CD14-positive monocyte (primary cell): ENCODE measurements around the gene P4HB. TPM values are rescaled to one million over a fixed set of nuclear protein-coding genes. Genes with fewer than 3 reads are reported as not detected.

Source experiments
- DNase-seq, 3 donors: peaks; one replicate each; pipeline ENCODE4 v3.0.0-alpha.2; 2011 to 2022
- H2AFZ ChIP-seq: 2 replicates; pipeline ENCODE4 v1.6.0; 2012; ENCODE audit warnings: mild to moderate bottlenecking, low read depth, low read length, inconsistent platforms; ENCODE audit not compliant: insufficient read depth, poor library complexity, severe bottlenecking
- H3K27ac ChIP-seq, 2 donors: 1 replicate in 1 of 2; 2 replicates in 1 of 2; pipeline ENCODE4 v1.5.1; 2012 to 2013; ENCODE audit warnings: low read length in 2 of 2, control low read depth in 1 of 2, inconsistent platforms in 1 of 2, low read depth in 1 of 2, mild to moderate bottlenecking in 1 of 2
- H3K27me3 ChIP-seq, 2 donors: one replicate each; pipeline versions ENCODE4 v1.6.0 to v1.6.1; 2011 to 2013; ENCODE audit warnings: low read length in 2 of 2; ENCODE audit not compliant: control insufficient read depth in 2 of 2, insufficient read depth in 2 of 2
- H3K36me3 ChIP-seq, 2 donors: replicated peaks in 1 of 2; 1 replicate in 1 of 2; 2 replicates in 1 of 2; pipeline versions ENCODE4 v1.5.1 to v1.6.1; 2012 to 2013; ENCODE audit warnings: low read length in 2 of 2, control low read depth in 1 of 2, inconsistent platforms in 1 of 2, mild to moderate bottlenecking in 1 of 2; ENCODE audit not compliant: insufficient read depth in 2 of 2, control insufficient read depth in 1 of 2
- H3K4me1 ChIP-seq, 2 donors: 1 replicate in 1 of 2; 2 replicates in 1 of 2; pipeline versions ENCODE4 v1.5.1 to v1.6.1; 2012 to 2013; ENCODE audit warnings: low read length in 2 of 2, control low read depth in 1 of 2, inconsistent platforms in 1 of 2, mild to moderate bottlenecking in 1 of 2, moderate library complexity in 1 of 2; ENCODE audit not compliant: insufficient read depth in 2 of 2, control insufficient read depth in 1 of 2
- H3K4me2 ChIP-seq: replicated peaks from 2 replicates; pipeline ENCODE3; 2012; ENCODE audit warnings: low read length, moderate library complexity, mild to moderate bottlenecking; ENCODE audit not compliant: poor library complexity, severe bottlenecking; ENCODE audit errors: extremely low read depth
- H3K4me3 ChIP-seq, 3 experiments: fragments of 200-600 bp in 1 of 3; sonication (generic) in 1 of 3; replicated peaks in 1 of 3; 1 replicate in 2 of 3; 2 replicates in 1 of 3; pipeline ENCODE4 v1.5.1; 2011 to 2013; ENCODE audit warnings: low read length in 3 of 3, mild to moderate bottlenecking in 3 of 3, control low read depth in 2 of 3, low read depth in 2 of 3, inconsistent platforms in 1 of 3, moderate library complexity in 1 of 3
- H3K79me2 ChIP-seq: 2 replicates; pipeline ENCODE4 v1.6.0; 2012; ENCODE audit warnings: mild to moderate bottlenecking, control low read depth, inconsistent platforms, low read length, moderate library complexity; ENCODE audit not compliant: insufficient read depth
- H3K9ac ChIP-seq: 2 replicates; pipeline ENCODE4 v1.6.0; 2017; ENCODE audit warnings: low read length, mild to moderate bottlenecking; ENCODE audit not compliant: insufficient read depth, poor library complexity, severe bottlenecking
- H3K9me3 ChIP-seq, 2 donors: replicated peaks in 1 of 2; 1 replicate in 1 of 2; 2 replicates in 1 of 2; pipeline versions ENCODE4 v1.5.1 to v1.6.1; 2012 to 2013; ENCODE audit warnings: low read length in 2 of 2, control low read depth in 1 of 2; ENCODE audit not compliant: control insufficient read depth in 1 of 2, insufficient read depth in 1 of 2
- H4K20me1 ChIP-seq: 2 replicates; pipeline ENCODE4 v1.6.0; 2012; ENCODE audit warnings: mild to moderate bottlenecking, low read length, control low read depth, moderate library complexity; ENCODE audit not compliant: insufficient read depth
- H3K27ac Mint-ChIP-seq, 7 donors: one replicate each; pipeline ENCODE4 v1.8.0; 2020; ENCODE audit warnings: mild to moderate bottlenecking in 7 of 7, mixed read lengths in 7 of 7, moderate library complexity in 6 of 7, inconsistent platforms in 2 of 7
- H3K27me3 Mint-ChIP-seq, 3 donors: one replicate each; pipeline ENCODE4 v1.8.0; 2021 to 2022; ENCODE audit warnings: low read depth in 3 of 3, mild to moderate bottlenecking in 3 of 3, mixed read lengths in 3 of 3, moderate library complexity in 3 of 3, inconsistent platforms in 1 of 3
- H3K36me3 Mint-ChIP-seq, 2 donors: one replicate each; pipeline ENCODE4 v1.8.0; 2020; ENCODE audit warnings: mixed read lengths in 2 of 2, inconsistent platforms in 1 of 2, mild to moderate bottlenecking in 1 of 2
- H3K4me1 Mint-ChIP-seq: one replicate; pipeline ENCODE4 v1.8.0; 2020; ENCODE audit warnings: mild to moderate bottlenecking, mixed read lengths
- H3K4me3 Mint-ChIP-seq, 2 donors: one replicate each; pipeline ENCODE4 v1.8.0; 2020; ENCODE audit warnings: mild to moderate bottlenecking in 2 of 2, mixed read lengths in 2 of 2, moderate library complexity in 1 of 2
- H3K9me3 Mint-ChIP-seq, 7 donors: one replicate each; pipeline ENCODE4 v1.8.0; 2020 to 2022; ENCODE audit warnings: mixed read lengths in 7 of 7, mild to moderate bottlenecking in 6 of 7, moderate library complexity in 6 of 7, inconsistent platforms in 2 of 7
- WGBS: methylation state at CpG from one replicate; pipeline ENCODE4 v1.1.5; 2013; ENCODE audit warnings: missing lambda C conversion rate; ENCODE audit not compliant: insufficient coverage; 5-methylcytosine and 5-hydroxymethylcytosine counted together
- intact Hi-C, 2 donors: fragments of 100-400 bp; cut with micrococcal nuclease; formaldehyde crosslinking; loops; one replicate each; pipeline versions ENCODE4 v1.15.0 to v1.15.1; 2023
- polyA plus RNA-seq, 3 donors: library from polyadenylated mRNA; depleted of rRNA in 1 of 3; unstranded in 2 of 3; stranded (reverse) in 1 of 3; fragments of 300-500 nt in 2 of 3; fragments of >200 nt in 1 of 3; fragmentation: Illumina TruSeq in 2 of 3; gene quantifications; 1 replicate in 2 of 3; 2 replicates in 1 of 3; pipeline ENCODE4 v1.2.3, GENCODE V29; 2012 to 2021
- TF ChIP-seq, protein P1 (sequence below): fragments of 200-600 bp; IDR thresholded peaks from one replicate; pipeline ENCODE4 v1.8.0; 2022; ENCODE audit warnings: antibody characterized with exemption, mild to moderate bottlenecking

Gene P4HB
- polyA plus RNA-seq, 3 donors: 108 to 297 (median 291) TPM

DNA sequence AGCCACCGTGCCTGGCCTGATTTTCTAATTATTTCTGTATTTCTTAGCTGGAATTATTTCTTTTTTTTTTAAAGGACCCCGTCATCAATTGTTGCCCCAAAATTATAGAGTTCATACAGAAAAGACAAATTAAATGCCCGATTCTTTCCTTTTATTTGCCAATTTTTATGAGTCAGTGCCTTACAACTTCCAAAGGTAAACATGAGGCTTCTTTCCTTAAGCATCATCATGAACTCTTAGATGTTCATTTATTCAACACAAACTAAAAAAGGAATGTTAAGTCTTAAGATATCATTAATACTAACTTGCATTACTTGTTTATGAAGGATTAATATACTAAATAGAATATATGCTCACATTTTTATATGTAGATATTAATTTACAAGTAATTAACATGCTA is 18.0 kb upstream of the P4HB start:
- Mint-ChIP-seq H3K9me3 (no peaks in the 10 kb centered on the region), H3K4me3 (no peak overlapping the region), H3K36me3 (peaks cover 32 to 58% of the 10 kb centered on the region in 2 donors), H3K27me3 (peaks cover 0 to 4% (median 1%) of the 10 kb centered on the region in 3 donors), H3K4me1 (no peaks in the 10 kb centered on the region), H3K27ac (no peak overlapping the region)
- peaks cover 26 to 43% of the 10 kb centered on the region in 2 donors for H3K36me3 ChIP-seq
- intact Hi-C loops: no loop called here
- H3K4me1 ChIP-seq: no peaks in the 10 kb centered on the region
- H3K27me3 ChIP-seq: no peaks in the 10 kb centered on the region
- H3K9me3 ChIP-seq: no peaks in the 10 kb centered on the region
- H3K9ac ChIP-seq: no peak overlapping the region
- H2AFZ ChIP-seq: no peak overlapping the region
- no peaks in the 10 kb centered on the region for H4K20me1 ChIP-seq
- TF ChIP-seq, protein P1, sequence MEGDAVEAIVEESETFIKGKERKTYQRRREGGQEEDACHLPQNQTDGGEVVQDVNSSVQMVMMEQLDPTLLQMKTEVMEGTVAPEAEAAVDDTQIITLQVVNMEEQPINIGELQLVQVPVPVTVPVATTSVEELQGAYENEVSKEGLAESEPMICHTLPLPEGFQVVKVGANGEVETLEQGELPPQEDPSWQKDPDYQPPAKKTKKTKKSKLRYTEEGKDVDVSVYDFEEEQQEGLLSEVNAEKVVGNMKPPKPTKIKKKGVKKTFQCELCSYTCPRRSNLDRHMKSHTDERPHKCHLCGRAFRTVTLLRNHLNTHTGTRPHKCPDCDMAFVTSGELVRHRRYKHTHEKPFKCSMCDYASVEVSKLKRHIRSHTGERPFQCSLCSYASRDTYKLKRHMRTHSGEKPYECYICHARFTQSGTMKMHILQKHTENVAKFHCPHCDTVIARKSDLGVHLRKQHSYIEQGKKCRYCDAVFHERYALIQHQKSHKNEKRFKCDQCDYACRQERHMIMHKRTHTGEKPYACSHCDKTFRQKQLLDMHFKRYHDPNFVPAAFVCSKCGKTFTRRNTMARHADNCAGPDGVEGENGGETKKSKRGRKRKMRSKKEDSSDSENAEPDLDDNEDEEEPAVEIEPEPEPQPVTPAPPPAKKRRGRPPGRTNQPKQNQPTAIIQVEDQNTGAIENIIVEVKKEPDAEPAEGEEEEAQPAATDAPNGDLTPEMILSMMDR: no peak
- no peak overlapping the region for H3K4me3 ChIP-seq
- no peak for DNase-seq
- H3K27ac ChIP-seq: no peak overlapping the region
- no CpG with 5 or more reads among the region's 3 CpGs for WGBS
- no peak overlapping the region for H3K4me2 ChIP-seq
- no peaks in the 10 kb centered on the region for H3K79me2 ChIP-seq

DNA sequence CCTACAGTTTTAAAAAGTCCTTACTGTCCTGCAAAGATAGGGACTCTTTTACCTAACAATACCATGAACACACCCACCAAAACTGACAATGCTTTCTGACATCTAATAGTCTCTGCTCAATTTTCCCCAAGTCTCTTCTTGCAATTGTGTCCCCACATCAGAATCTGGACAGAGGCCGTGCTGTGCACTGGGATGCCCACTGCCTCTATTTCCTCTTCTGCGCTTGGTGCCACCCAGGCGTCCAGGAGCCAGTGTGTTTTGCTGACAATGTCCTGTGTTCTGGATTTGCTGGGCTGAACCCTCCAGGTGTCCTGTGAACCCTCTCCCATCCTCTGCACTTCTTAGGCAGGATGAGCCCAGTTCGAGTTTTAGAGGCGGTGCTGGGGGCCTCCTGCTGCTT is 17.2 kb upstream of the P4HB start:
- Mint-ChIP-seq H3K4me1 (peaks cover 4% of the 10 kb centered on the region), H3K4me3 (no peak overlapping the region), H3K27ac (peak overlapping the region in 1 of 7 donors; percentile 32), H3K36me3 (peaks cover 31 to 54% of the 10 kb centered on the region in 2 donors), H3K27me3 (peaks cover 0 to 4% (median 1%) of the 10 kb centered on the region in 3 donors), H3K9me3 (no peaks in the 10 kb centered on the region)
- H3K4me2 ChIP-seq: no peak overlapping the region
- peaks cover 25 to 43% of the 10 kb centered on the region in 2 donors for H3K36me3 ChIP-seq
- WGBS: 95% methylated on average over 3 of the region's 5 CpGs
- no peak overlapping the region for H3K4me3 ChIP-seq
- H3K4me1 ChIP-seq: peaks cover 1 to 4% of the 10 kb centered on the region in 2 donors
- TF ChIP-seq, protein P1: no peak
- no peaks in the 10 kb centered on the region for H3K27me3 ChIP-seq
- no peaks in the 10 kb centered on the region for H4K20me1 ChIP-seq
- no peak for DNase-seq
- H3K9ac ChIP-seq: no peak overlapping the region
- H3K79me2 ChIP-seq: peaks cover 3% of the 10 kb centered on the region
- H2AFZ ChIP-seq: no peak overlapping the region
- H3K27ac ChIP-seq: no peak overlapping the region
- no peaks in the 10 kb centered on the region for H3K9me3 ChIP-seq
- intact Hi-C loops: no loop called here
